Omental fat pad (tissue), 4 donors: ENCODE data around the gene CIPC. TPM values are rescaled to one million over a fixed set of nuclear protein-coding genes. Genes with fewer than 3 reads are reported as not detected.

Experiments used
- ATAC-seq: fragments of 150-250 bp; one replicate; pipeline ENCODE4 v1.9.1; 2016; ENCODE audit warnings: mild to moderate bottlenecking, moderate library complexity; ENCODE audit not compliant: low FRiP score
- DNase-seq: peaks from one replicate; pipeline ENCODE4 v3.0.0-alpha.2; 2019; ENCODE audit warnings: low spot score
- total RNA-seq, 4 donors: library from RNA; depleted of rRNA; stranded (reverse); fragments of >200 nt; gene quantifications; one replicate each; pipeline ENCODE4 v1.1.0, GENCODE V29; 2016
- TF ChIP-seq, protein P1 (sequence below), 3 donors: fragments of 450-650 bp; IDR thresholded peaks; one replicate each; pipeline ENCODE4 v1.5.1; 2016 to 2017; ENCODE audit warnings: antibody characterized with exemption in 3 of 3, mild to moderate bottlenecking in 3 of 3, moderate library complexity in 2 of 3

CIPC gene
- total RNA-seq, 4 donors from 2014 or later = 34.2 to 47.3 (median 40.3) TPM

DNA sequence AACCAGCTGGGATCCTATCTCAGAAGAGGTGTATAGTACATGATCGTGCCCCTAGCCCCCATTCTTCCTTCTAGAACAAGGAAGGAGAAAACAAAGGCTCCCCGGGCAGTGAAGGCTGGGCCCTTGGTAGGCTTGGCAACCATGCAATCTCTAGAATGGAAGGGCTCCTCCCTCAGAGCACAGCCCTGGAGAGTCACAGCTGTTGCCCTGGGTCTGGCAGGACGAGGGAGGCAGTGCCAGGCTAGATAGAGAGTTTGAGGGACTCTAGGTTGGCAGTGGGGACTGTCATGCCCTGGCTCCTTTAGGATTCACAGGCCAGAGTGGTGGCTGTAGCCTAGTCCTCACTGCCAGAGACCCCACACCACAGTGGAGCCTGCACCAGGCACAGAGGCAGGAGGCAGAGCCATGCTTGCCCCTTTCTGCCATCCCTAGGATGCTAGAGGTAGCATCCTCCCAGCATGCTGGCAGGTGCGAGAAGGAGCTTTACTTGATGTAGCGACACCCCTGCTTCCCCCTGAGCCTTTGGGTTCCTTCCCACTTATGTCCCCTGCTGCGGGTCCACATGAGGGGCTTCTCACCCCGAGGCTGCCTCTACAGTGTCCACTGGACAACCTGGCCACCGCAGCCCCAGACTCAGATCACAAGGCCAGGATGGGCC lies 33.4 kb upstream of the CIPC start:
- DNase-seq (no peak), ATAC-seq (no peak)
- TF ChIP-seq, protein P1, sequence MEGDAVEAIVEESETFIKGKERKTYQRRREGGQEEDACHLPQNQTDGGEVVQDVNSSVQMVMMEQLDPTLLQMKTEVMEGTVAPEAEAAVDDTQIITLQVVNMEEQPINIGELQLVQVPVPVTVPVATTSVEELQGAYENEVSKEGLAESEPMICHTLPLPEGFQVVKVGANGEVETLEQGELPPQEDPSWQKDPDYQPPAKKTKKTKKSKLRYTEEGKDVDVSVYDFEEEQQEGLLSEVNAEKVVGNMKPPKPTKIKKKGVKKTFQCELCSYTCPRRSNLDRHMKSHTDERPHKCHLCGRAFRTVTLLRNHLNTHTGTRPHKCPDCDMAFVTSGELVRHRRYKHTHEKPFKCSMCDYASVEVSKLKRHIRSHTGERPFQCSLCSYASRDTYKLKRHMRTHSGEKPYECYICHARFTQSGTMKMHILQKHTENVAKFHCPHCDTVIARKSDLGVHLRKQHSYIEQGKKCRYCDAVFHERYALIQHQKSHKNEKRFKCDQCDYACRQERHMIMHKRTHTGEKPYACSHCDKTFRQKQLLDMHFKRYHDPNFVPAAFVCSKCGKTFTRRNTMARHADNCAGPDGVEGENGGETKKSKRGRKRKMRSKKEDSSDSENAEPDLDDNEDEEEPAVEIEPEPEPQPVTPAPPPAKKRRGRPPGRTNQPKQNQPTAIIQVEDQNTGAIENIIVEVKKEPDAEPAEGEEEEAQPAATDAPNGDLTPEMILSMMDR (IDR thresholded peaks at IDR 0.05) = no peak

DNA sequence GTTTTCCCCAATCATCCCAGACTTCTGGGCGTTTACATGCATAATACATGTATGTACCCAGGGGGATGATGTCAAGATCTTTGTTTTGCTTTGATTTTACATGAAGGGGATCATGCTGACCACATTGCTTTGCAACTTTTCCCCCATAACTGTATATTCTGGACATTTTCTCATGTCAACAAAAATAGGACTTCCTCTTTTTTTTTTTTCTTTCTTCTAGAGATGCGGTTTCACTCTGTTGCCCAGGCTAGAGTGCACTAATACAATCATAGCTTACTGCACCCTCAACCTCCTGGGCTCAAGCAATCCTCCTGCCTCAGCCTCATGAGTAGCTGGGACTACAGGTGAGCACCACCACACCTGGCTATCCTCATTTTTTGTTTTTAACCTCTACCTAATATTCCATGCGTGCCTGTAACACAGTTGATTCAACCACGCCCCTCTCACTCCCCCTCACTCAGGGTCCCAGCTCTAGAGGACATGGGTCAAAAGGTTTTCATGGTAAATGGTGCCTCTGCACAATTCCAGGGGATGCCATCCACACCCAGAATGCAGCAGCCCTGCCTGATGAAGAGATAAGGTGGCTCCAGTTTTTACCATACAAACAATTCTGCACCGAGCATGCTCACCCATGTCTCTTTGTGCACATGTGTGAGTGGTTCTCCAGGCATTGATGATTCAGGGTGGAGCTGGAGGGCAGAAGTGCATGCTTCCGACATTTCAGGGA lies 32.0 kb upstream of the CIPC start:
- TF ChIP-seq, protein P1 (IDR thresholded peaks at IDR 0.05) = no peak
- ATAC-seq (no peak), DNase-seq (no peak)

DNA sequence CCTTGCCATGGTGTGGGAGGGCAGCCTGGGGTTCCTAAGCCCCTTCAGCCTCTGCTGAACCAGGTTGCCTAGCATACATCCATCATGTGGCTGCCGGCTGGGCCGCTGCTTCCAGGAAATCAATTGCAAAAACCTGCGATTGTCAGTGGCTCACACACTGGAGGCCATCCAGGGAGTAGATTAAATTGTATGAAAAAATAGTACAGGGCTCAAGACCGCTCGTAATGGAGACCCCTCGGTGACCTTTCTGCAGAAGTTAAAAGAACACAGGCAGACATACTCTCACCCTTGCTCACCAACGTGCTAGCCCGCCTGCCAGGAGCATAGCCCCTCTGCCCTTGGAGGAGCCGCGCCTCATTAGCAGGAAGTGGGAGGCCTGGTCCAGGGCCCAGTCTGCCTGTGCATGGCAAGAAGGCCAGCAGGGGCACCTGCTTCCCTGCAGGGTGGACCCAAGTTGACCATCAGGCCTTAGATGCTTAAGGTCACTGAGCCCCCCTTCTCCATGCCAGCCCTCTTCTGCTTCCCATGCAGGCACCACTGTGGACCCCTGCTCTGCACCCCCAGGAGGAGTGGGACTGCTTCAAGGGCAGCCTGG lies 31.4 kb upstream of the CIPC start:
- ATAC-seq (no peak), DNase-seq (no peak)
- TF ChIP-seq, protein P1 (IDR thresholded peaks at IDR 0.05) = no peak

DNA sequence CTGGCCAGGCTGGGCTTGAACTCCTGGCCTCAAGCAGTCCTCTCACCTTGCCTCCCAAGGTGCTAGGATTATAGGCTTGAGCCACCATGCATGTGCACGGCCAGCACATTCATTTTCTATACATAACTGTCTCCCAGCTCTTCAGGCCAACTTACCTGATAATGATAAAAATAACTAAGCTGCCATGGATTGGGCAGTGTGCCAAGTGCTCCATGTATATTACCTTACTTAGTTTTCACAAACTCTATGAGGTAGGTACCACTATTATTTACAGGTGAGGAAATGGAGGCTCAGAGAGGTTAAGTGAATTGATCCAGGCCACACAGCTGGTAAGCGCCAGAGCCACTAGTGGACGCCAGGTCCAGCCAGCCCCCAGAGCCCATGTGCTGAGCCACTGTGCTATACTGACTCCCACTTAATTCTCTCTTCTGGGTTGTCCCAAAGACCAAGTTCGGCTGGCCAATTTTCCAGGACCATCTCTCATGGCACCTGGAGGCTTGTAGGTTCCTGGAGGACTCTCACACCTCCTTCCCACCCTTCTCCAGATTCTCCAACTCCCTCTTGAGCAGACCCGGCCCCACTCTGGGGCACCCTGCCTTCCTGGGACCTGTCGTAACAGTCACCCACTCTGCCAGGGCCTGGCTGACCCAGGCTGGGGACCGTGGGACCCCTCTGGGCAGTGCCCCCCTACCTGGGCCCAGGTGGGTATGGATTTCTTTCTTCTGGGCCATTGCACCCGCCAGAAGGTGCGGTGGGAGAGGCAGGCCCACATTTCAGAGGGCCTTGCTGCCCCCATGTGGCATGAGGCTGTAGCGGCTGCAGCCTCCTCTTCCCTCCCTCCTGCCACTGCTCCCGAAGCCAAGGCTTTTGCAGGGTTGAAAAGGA lies 30.2 kb upstream of the CIPC start:
- TF ChIP-seq, protein P1 (IDR thresholded peaks at IDR 0.05) = peak in 1 of 3 donors; percentile 35
- DNase-seq (no peak), ATAC-seq (peak; percentile 73)

DNA sequence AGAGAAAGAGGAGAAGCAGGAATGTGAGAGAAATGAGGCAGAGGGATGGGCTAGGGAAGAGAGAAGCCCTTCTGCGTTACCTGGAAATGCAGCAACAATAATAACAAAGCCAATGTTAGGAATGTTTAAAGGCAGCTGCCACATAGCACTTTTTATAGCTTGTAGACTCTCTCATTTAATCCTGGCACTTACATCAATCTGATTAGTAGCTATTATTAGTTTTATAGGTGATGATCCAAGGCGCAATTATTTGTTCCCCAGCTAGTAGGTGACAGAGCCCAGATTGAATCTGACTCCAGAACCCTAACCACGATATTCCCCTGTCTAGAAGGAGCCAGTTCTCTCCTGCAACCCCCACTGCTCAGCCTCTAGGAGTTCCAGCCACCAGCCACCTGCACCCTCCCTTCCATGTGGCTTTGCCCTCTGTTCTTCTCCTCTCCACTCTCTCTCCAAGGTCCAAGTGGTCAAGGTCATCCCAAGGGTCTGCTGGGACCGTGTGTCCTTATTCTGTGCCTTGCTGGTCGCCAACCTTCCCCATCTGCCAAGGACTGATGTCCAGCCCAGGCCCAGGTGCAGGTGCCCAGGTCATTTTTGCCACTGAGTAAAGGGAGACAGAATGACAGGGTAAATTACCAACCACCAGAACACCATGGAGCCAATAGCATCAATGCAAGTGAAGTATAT lies 29.4 kb upstream of the CIPC start:
- ATAC-seq (no peak), DNase-seq (no peak)
- TF ChIP-seq, protein P1 (IDR thresholded peaks at IDR 0.05) = no peak

DNA sequence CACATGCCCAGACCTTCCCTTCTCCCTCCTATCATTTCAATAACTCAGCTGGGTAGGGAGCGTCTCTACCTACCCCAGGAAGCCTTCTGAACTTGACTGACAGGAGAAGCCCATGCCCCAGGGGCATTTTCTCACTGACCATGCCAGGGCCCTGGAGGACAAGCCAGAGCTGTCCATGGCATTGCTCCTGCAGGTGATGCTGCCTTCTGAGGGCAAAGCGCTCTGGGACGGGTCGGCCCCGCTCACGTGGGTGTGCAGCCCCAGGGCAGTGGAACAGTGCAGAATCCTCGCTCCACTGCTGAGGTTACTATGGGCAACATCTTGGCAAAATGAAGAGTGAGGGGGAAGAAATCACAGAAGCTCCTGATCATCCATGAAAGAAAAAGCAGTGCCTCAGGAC lies 28.5 kb upstream of the CIPC start:
- ATAC-seq (no peak), DNase-seq (no peak)
- TF ChIP-seq, protein P1 (IDR thresholded peaks at IDR 0.05) = no peak
